ENCODE results near the gene SLC6A19.

DNA sequence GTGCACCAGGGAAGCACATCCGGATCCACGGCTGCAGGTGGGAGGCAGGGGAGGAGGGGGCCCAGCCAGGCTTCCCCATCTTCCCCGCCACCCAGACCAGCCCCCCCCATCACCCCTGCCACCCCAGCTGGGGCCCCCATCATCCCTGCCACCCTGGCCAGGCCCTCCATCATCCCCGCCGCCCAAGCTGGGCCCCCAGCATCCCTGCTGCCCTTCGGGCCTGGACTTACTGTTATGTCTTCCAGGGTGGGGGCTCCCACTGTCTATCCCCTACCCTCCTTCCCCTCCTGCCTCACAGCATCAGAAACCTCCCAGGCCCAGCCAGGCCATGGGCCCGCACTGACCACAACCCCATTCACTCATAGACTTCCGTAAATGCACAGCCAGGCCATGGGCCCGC is 51.3 kb downstream of the SLC6A19 start:
- TF ChIP-seq, protein P1, sequence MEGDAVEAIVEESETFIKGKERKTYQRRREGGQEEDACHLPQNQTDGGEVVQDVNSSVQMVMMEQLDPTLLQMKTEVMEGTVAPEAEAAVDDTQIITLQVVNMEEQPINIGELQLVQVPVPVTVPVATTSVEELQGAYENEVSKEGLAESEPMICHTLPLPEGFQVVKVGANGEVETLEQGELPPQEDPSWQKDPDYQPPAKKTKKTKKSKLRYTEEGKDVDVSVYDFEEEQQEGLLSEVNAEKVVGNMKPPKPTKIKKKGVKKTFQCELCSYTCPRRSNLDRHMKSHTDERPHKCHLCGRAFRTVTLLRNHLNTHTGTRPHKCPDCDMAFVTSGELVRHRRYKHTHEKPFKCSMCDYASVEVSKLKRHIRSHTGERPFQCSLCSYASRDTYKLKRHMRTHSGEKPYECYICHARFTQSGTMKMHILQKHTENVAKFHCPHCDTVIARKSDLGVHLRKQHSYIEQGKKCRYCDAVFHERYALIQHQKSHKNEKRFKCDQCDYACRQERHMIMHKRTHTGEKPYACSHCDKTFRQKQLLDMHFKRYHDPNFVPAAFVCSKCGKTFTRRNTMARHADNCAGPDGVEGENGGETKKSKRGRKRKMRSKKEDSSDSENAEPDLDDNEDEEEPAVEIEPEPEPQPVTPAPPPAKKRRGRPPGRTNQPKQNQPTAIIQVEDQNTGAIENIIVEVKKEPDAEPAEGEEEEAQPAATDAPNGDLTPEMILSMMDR (IDR thresholded peaks at IDR 0.05): no peak
- no peak for TF ChIP-seq POLR2A (IDR thresholded peaks at IDR 0.05)

Measured in adrenal gland (tissue), 5 donors.